RCC 7860 (cell line): Measurements from ENCODE around the gene EMC9.
"Not testable (repeated sequence)": the region's sequence is repeated elsewhere in the genome, so short reads cannot be mapped to it uniquely, and the experiment has no call there.

ENCODE experiments used
- DNase-seq: peaks from one replicate; pipeline ENCODE4 v3.0.0-alpha.2; 2015; ENCODE audit warnings: low spot score
- FAIRE-seq: peaks from 2 replicates; lab custom pipeline; 2012; peaks lifted over from hg19 to GRCh38; lab: Jason Lieb, UNC

The EMC9 gene

DNA sequence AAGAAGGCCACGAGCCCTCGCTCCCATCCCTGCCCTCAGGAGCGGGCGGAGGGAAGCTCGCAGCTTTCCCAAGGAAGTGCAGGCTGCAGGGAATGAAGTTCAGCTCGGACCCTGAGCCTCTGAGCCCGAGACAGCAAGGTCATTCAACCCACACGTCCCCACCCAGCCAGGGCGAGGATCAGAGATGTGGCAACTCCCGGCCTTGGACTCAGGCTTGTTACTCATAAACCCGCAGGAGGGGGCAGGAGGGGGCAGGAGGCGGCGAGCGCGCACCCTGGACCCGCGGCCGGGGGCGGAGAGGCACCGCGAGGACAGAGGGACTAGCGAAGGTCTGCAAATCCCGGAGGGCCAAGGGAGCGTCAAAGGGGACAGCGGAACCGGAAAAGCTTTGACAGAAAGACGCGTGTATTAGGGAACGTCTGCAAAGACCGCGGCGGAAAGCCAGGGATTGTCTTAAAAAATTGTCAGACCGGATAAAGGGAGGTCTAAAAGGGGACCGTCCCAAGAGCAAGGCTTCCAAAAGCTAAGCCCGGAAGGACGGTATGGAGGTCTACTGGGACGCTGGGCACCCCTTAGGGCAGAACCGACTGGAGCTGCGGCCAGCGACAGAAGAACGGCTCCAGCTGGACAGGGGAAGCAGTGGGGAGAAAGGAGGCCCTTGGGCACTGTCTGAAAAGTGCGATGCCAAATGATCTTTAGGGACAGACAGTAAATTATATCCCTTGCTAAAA is 27.4 kb downstream of the EMC9 start:
- DNase-seq (peak; percentile 79), FAIRE-seq (no peak)

DNA sequence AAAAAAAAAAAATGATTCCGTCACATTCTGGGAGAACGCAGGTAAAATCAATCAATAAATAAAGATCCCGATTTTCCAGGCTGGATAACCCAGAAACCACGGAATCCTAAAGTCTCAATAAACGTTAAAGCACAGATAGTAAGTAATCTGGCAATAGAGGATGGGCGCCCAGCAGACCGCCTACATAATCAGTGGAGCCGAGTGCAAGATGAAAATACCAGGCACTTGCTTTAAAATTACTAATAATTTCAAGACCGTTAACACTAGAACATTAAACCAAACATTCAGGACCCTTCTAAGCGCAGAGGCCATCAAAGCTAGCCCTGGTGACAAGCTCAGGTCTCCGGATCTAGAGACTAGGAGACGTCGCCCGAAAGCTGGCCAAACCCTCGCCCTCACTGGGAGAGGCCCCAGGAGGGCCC is 28.0 kb downstream of the EMC9 start:
- no peak for FAIRE-seq
- no peak for DNase-seq

DNA sequence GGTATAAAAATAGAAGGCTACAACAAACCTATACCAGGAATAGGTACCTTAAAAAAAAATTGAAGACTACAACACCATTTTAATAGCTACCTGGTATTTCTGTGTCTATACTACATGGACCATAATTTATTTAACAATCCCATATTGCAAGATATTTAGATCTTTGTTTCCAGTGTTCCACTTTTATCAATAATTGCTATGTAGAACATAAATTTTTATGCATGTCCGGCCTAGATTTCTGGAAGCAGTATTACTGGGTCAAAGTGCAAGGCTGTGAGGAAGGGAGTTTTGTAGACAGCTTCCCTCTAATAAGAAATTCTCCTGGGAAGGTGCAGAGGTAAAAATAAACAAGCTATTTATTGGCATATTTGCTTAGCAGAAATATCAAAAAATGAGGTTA is 30.9 kb downstream of the EMC9 start:
- DNase-seq = no peak
- no peak for FAIRE-seq

DNA sequence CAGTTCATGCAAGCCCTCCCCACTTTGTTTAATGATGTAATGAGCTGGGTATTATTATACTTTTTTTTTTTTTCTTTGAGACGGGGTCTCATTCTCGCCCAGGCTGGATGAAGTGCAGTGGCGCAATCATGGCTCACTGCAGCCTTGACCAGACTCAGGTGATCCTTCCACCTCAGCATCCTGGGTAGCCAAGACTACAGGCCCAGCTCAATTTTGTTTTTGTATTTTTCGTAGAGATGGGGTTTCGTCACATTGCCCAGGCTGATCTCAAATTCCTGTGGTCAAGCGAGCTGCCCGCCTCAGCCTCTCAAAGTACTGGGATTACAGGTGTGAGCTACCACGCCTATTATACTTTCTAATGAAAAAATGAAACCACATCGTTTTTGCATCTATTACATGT is 31.3 kb downstream of the EMC9 start:
- FAIRE-seq (no peak), DNase-seq (no peak)

DNA sequence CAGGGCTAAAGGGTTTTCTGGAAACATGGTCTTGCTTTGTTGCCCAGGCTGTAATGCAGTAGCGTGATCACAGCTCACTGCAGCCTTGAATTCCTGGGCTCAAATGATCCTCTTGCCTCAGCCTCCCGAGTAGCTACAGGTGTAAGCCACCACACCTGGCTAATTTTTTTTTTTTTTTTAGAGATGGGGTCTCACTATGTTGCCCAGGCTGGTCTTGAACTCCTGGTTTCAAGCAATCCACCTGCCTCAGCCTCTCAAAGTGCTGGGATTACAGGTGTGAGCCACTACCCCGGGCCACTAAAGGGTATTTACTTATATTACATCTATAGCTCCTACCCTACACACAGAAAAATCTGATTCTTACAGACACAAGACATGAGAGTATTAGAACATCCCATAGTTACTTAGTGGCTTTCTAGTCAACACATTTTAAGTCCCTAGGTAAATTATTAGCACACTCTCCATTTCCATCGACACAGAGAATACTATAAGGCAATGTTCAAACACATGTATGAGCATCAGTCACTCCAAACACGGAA is 33.0 kb downstream of the EMC9 start:
- FAIRE-seq = no peak
- no peak for DNase-seq

DNA sequence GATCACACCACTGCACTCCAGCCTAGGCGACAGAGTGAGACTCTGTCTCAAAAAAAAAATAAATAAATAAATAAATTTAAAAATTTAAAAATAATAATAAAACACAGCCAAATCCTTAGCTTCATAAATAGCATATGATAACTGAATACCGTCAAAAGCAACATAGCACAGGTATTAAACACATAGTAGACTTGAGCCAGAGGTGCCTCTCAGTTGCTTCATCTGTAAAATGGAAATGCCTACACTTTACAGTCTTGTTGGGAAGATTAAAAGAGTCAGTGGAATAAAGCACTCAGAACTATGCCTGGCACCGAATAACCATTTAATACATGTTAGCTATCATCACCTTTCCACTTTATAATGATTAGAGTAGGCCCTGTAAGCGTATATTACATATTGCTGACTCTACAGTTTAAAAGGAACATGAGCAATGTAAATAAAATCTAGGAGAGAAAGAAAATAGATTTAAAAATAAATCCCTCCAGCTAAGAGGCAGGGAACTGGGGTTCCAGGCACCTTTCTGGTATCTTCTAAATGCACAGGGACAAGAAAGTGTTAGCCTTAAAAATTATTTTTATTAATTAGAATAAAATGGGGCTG is 34.6 kb downstream of the EMC9 start:
- FAIRE-seq (no peak), DNase-seq (no peak)

DNA sequence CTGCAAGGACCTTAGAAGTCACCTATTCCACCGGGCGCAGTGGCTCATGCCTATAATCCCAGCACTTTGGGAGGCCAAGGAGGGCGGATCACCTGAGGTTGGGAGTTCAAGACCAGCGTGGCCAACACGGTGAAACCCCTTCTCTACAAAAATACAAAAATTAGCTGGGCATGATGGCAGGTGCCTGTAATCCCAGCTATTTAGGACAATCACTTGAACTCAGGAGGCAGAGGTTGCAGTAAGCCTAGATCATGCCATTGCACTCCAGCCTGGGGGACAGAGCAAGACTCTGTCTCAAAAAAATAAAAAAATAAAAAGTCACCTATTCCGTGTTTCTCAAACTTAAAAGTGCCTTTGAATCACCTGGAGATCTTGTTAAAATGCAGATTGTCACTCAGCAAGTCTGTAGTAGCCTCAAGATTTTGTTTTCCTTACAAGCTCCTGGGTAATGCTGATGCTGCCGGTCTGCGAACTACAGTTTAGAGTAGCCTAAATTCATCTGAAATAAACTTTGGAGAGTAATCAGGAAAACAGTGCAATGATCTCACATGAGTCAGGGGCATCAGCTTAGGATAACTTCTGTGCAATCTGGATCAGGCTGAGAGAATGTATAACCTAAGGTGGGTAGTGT is 35.7 kb downstream of the EMC9 start:
- not testable (repeated sequence) for DNase-seq, FAIRE-seq

DNA sequence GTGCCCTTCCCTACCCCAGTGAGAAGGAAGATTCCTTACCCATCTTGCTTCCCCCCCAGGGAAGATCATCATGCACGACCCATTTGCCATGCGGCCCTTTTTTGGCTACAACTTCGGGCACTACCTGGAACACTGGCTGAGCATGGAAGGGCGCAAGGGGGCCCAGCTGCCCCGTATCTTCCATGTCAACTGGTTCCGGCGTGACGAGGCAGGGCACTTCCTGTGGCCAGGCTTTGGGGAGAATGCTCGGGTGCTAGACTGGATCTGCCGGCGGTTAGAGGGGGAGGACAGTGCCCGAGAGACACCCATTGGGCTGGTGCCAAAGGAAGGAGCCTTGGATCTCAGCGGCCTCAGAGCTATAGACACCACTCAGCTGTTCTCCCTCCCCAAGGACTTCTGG is 37.9 kb downstream of the EMC9 start:
- no peak for FAIRE-seq

DNA sequence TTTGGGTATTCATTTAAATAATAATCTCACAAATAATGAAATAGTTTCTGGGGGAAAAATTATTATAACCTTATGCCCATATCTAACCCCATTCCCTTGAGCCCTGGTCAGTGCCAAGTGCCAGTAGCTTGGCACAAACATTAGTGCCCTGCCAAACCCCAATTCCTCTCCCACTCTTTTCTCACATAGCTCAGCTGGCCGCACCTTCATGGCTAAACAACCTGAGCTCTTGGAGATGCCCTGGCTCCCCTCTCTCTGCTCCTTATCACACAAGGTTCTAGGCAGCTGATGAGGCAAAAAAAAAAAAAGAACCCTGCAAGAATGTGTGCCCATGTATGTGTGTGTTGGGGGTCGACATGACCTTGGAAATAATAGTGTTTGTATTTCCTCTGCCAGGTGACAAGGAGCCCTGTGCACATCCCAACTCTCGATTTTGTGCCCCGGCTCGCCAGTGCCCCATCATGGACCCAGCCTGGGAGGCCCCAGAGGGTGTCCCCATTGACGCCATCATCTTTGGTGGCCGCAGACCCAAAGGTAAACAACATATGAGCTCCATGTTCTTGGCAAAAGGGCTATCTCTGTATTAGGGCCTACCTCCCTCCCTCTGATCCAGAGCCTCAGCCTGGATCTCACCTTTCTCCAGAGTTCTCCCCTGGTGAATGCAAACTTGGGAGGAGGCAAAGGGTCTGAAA is 38.9 kb downstream of the EMC9 start:
- FAIRE-seq (no peak), DNase-seq (no peak)

More for the DNA sequence above, 37.9 kb downstream of the EMC9 start:
- no peak for DNase-seq

DNA sequence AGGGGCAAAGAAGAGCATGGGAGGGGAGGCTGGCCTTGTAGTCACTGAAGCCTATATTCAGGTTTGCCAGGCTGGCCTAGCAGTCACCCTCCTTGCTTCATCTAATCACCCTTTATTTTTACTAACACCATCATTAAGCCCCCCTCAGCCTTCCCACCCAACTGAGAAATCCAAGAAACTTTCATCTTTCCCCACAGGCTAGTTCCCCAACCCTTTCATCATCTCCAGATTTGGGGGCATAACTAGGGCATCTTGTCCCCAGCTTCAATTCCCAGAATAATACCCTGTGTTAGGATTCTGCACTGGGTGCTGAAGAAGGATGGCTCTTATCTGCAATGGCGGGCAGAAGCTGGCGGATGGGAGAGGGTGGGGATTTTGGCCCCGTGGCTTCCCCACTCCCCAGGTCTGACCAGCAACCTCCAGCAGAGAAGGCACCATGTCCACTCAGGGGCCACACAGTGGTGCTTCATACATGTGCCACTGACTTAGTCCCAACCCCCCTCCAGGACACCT is 40.4 kb downstream of the EMC9 start:
- DNase-seq (no peak), FAIRE-seq (no peak)

DNA sequence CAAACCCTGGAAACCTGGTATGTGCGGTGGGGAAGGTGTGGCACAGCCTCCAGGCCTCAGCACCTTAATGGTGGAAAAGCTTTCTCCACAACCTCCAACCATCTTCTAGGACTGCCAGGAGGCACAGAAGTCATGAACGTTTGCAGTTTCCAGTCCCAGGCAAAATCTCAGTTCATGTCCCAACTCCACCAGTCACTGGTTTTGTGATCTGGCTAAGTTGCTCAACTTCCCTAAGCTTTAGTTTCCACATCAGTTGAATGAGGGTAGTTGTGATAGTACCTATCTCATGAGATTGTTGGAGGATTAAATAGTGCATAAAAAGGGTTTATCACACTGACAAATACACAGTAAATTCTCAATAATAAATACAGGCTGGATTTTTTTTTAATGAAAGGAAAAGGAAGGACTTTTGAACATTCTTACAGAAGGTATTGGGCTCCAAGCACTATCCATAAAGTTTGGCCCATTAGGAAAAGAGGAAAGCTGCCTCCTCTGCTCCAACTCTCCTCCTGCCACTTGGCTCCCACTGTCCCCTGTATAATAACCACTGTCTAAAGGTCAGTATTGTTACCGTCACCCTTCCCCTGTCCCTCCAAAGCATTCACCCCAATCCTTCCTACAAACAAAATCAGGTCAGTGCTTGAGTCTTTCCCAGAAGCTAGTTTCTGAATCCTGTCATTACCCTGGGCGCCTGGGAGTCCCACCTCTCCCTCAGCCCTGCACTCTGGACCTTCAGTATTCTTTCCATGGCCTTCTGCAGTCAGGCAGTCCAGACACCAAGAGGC is 41.0 kb downstream of the EMC9 start:
- FAIRE-seq = no peak
- DNase-seq = no peak

DNA sequence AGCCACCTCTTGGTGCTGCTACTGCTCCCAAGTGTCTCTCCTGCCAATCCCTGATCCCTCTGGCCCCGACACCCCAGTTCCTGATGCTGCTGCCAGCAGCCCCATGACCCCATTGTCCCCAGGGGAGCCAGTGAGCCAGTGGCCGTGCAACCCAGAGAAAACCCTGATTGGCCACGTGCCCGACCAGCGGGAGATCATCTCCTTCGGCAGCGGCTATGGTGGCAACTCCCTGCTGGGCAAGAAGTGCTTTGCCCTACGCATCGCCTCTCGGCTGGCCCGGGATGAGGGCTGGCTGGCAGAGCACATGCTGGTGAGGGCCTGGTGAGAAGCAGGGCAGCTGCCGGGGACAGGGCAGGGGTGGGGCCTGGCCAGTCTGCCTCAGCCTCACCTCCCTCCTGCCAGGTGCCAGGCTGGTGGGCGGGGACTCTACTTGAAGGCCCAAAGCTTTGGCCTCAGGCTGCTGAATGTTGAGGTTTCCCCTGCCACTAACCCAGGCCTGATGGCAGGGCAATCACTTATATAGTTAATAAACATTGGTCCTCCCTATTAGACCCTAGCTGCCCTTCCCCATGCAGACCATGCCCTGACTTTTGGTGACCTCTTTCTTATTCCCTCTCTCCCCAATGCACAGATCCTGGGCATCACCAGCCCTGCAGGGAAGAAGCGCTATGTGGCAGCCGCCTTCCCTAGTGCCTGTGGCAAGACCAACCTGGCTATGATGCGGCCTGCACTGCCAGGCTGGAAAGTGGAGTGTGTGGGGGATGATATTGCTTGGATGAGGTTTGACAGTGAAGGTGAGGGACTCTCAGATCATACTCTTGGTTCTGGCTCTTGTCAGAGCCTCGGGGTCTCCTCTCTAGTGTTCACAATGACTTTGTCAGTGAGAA is 42.2 kb downstream of the EMC9 start:
- no peak for DNase-seq
- FAIRE-seq = no peak

DNA sequence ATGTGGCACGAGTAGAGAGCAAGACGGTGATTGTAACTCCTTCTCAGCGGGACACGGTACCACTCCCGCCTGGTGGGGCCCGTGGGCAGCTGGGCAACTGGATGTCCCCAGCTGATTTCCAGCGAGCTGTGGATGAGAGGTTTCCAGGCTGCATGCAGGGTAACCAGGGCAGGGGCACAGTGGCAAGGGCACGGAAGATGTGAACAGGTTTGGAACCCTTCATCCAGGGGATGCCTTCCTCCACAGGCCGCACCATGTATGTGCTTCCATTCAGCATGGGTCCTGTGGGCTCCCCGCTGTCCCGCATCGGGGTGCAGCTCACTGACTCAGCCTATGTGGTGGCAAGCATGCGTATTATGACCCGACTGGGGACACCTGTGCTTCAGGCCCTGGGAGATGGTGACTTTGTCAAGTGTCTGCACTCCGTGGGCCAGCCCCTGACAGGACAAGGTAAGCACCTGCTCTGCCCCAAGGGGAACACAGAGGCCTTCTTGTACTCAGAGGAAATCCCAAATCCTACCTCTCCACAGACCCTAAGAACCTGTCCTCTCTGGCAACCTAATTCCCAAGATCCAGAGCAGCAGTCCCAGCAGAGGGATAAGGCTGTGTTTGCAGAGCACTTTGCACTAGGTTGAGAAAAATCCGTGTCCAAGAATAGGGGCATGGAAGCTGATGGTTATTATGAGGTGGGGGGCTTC is 43.0 kb downstream of the EMC9 start:
- FAIRE-seq = no peak
- no peak for DNase-seq

DNA sequence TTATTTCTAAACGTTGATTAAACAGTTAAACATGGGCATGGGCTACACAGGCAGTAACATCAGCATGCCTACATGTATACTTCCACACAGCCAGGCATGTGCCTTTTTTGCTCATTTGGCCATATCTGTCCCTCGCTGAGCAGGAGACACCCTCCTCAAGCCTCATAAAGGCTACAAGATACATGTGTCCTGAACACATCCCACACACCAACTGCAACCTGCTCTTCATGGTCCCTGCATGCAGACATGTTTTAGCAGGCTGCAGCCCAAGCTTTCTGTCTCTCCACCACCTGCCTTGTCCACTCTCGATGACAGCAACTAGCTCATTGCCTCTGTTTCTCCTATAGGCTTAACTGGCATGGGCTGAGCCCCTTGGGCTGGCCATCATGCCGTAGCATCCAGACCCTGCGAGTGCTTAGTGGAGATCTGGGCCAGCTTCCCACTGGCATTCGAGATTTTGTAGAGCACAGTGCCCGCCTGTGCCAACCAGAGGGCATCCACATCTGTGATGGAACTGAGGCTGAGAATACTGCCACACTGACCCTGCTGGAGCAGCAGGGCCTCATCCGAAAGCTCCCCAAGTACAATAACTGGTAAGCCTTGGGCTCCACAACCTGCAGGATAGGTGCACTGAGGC is 44.7 kb downstream of the EMC9 start:
- DNase-seq = no peak
- no peak for FAIRE-seq

DNA sequence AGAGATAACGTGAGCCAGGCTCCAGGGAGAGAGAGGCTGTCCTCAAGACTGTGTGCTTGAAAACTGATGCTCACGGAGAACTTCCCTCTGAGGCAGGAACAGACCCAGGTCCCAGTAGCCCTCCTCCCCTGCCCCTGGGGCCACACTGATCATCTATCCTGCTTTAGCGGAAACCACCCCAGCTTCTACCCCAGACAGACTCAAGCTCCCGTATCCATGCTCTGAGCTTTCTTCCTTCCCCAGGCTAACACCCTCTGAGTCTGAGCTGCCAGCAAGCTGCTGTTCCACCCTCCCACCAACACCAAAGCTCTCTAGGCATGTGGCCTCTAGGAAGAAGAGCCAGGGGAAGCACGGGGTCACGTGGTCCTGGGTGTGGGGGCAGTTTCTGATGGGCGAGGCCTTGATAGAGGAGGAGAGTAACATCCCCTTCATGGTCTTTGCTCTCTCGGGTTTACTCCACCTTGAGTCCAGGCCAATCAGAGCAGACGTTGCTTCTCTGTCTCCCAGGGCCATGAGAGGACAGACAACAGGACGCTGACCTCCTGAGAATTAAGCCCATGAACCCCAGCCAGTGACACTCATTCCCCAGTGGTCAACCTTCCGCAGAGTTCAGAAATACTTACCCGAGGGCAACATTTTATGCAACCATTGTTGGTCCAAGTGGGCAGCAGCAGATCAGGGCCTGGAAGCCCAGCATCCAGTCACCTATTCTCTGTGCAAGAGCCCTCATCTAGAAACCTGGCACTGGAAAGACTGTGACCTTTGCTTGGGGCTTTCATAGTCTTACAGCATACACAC is 45.9 kb downstream of the EMC9 start:
- peak; percentile 49 for DNase-seq
- FAIRE-seq = no peak

DNA sequence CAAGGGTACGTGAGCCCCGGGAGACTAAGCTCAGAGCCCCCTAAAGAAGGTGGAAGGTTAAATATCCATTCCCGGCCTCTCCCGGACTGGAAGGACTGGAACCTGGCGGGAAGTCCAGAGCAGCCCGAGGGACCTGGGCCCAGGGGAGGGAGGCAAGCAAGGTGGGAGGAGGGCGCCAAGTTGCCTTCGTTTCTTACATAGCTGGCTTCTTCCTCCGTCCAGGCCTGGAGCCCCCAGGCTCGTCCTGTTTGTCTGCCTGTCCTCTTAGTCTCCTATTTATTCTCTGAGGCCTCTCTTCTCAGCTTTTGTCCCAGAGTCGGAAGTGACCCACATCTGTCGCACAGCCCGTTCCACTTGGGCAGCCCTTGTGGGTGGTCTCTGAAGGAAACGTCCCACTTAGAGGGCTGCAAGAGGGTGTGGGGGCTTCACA is 46.5 kb downstream of the EMC9 start:
- FAIRE-seq = no peak

More for the DNA sequence above, 46.5 kb downstream of the EMC9 start:
- DNase-seq = no peak
